HUES6 (cell line): ENCODE results near the gene FGF5.
"Not testable (repeated sequence)": the region's sequence is repeated elsewhere in the genome, so short reads cannot be mapped to it uniquely, and the experiment has no call there.

Experiments used
- H3K27ac ChIP-seq: 2 replicates; pipeline ENCODE4 v1.7.0; 2013; ENCODE audit warnings: low read depth, mild to moderate bottlenecking, low read length, inconsistent platforms
- H3K27me3 ChIP-seq: 2 replicates; pipeline ENCODE4 v1.6.1; 2013; ENCODE audit warnings: low read length; ENCODE audit not compliant: control insufficient read depth, insufficient read depth
- H3K36me3 ChIP-seq: 2 replicates; pipeline ENCODE4 v1.6.1; 2013; ENCODE audit warnings: low read length; ENCODE audit not compliant: control insufficient read depth, insufficient read depth
- H3K4me1 ChIP-seq: 2 replicates; pipeline ENCODE4 v1.6.1; 2013; ENCODE audit warnings: low read length; ENCODE audit not compliant: control insufficient read depth, insufficient read depth
- H3K4me3 ChIP-seq: 2 replicates; pipeline ENCODE4 v1.5.1; 2013; ENCODE audit warnings: low read depth, low read length
- H3K9ac ChIP-seq: one replicate; pipeline ENCODE4 v1.6.1; 2013; ENCODE audit warnings: mild to moderate bottlenecking, low read length
- H3K9me3 ChIP-seq: 2 replicates; pipeline ENCODE4 v1.6.1; 2013; ENCODE audit warnings: low read depth, low read length; ENCODE audit not compliant: control insufficient read depth, insufficient read depth

Gene FGF5

GRCh38 chr4:80266902-80267380 lies 477 bp downstream of the FGF5 start:
- H3K36me3 ChIP-seq: no peaks in the 10 kb centered on the region
- peaks cover 34% of the 10 kb centered on the region for H3K4me1 ChIP-seq
- no peak overlapping the region for H3K9ac ChIP-seq
- no peak overlapping the region for H3K27ac ChIP-seq
- H3K27me3 ChIP-seq: peaks cover 99% of the 10 kb centered on the region
- H3K9me3 ChIP-seq: no peaks in the 10 kb centered on the region
- peak overlapping the region; percentile 66 for H3K4me3 ChIP-seq

- peak overlapping the region; percentile 32 for H3K4me3 ChIP-seq
- H3K9ac ChIP-seq: no peak overlapping the region
- H3K4me1 ChIP-seq: peaks cover 34% of the 10 kb centered on the region
- H3K27me3 ChIP-seq: peaks cover 91% of the 10 kb centered on the region
- no peak overlapping the region for H3K27ac ChIP-seq
- no peaks in the 10 kb centered on the region for H3K36me3 ChIP-seq
- H3K9me3 ChIP-seq: no peaks in the 10 kb centered on the region
Observed at GRCh38 chr4:80268081-80268823, 1.8 kb downstream of the FGF5 start.

GRCh38 chr4:80268936-80269335 lies 2.5 kb downstream of the FGF5 start:
- Histone ChIP-seq H3K4me1 (peaks cover 27% of the 10 kb centered on the region), H3K9ac (no peak overlapping the region), H3K9me3 (no peaks in the 10 kb centered on the region), H3K27me3 (peaks cover 87% of the 10 kb centered on the region), H3K36me3 (no peaks in the 10 kb centered on the region), H3K4me3 (no peak overlapping the region), H3K27ac (no peak overlapping the region)

GRCh38 chr4:80270321-80270720 lies 3.9 kb downstream of the FGF5 start:
- Histone ChIP-seq H3K4me3 (no peak overlapping the region), H3K27me3 (peaks cover 73% of the 10 kb centered on the region), H3K9ac (no peak overlapping the region)

GRCh38 chr4:80270868-80271267 lies 4.4 kb downstream of the FGF5 start:
- no peaks in the 10 kb centered on the region for H3K36me3 ChIP-seq
- no peak overlapping the region for H3K27ac ChIP-seq
- no peak overlapping the region for H3K4me3 ChIP-seq
- H3K4me1 ChIP-seq: peaks cover 20% of the 10 kb centered on the region
- no peaks in the 10 kb centered on the region for H3K9me3 ChIP-seq
- no peak overlapping the region for H3K9ac ChIP-seq
- peaks cover 67% of the 10 kb centered on the region for H3K27me3 ChIP-seq

More at GRCh38 chr4:80270321-80270720, 3.9 kb downstream of the FGF5 start:
- no peaks in the 10 kb centered on the region for H3K36me3 ChIP-seq
- no peaks in the 10 kb centered on the region for H3K9me3 ChIP-seq
- H3K4me1 ChIP-seq: peaks cover 26% of the 10 kb centered on the region
- no peak overlapping the region for H3K27ac ChIP-seq

- H3K9ac ChIP-seq: no peak overlapping the region
- no peaks in the 10 kb centered on the region for H3K9me3 ChIP-seq
- peaks cover 13% of the 10 kb centered on the region for H3K4me1 ChIP-seq
- H3K36me3 ChIP-seq: no peaks in the 10 kb centered on the region
- no peak overlapping the region for H3K4me3 ChIP-seq
- H3K27ac ChIP-seq: no peak overlapping the region
- peaks cover 58% of the 10 kb centered on the region for H3K27me3 ChIP-seq
Observed at GRCh38 chr4:80271801-80272200, 5.3 kb downstream of the FGF5 start.

- H3K27ac ChIP-seq: no peak overlapping the region
- H3K36me3 ChIP-seq: no peaks in the 10 kb centered on the region
- H3K27me3 ChIP-seq: peaks cover 13% of the 10 kb centered on the region
- H3K9me3 ChIP-seq: no peaks in the 10 kb centered on the region
- H3K4me1 ChIP-seq: no peaks in the 10 kb centered on the region
- no peak overlapping the region for H3K9ac ChIP-seq
- no peak overlapping the region for H3K4me3 ChIP-seq
Observed at GRCh38 chr4:80276931-80277330, 10.5 kb downstream of the FGF5 start.

- Histone ChIP-seq H3K9ac (no peak overlapping the region), H3K27me3 (peaks cover 5% of the 10 kb centered on the region), H3K4me1 (no peaks in the 10 kb centered on the region), H3K36me3 (no peaks in the 10 kb centered on the region), H3K9me3 (no peaks in the 10 kb centered on the region), H3K4me3 (no peak overlapping the region), H3K27ac (no peak overlapping the region)
Observed at GRCh38 chr4:80279751-80280150, 13.3 kb downstream of the FGF5 start.

GRCh38 chr4:80286451-80286850 lies 20.0 kb downstream of the FGF5 start:
- Histone ChIP-seq H3K27ac (no peak overlapping the region), H3K9me3 (no peaks in the 10 kb centered on the region), H3K4me1 (no peaks in the 10 kb centered on the region), H3K4me3 (no peak overlapping the region), H3K36me3 (no peaks in the 10 kb centered on the region), H3K9ac (no peak overlapping the region), H3K27me3 (peaks cover 6% of the 10 kb centered on the region; the same call in 1 of the 2 replicates)

GRCh38 chr4:80290665-80291064 lies 24.2 kb downstream of the FGF5 start:
- H3K9ac ChIP-seq, H3K4me1 ChIP-seq, H3K4me3 ChIP-seq, H3K36me3 ChIP-seq, H3K27me3 ChIP-seq, H3K27ac ChIP-seq, H3K9me3 ChIP-seq: not testable (repeated sequence)

GRCh38 chr4:80294206-80294605 lies 27.7 kb downstream of the FGF5 start:
- Histone ChIP-seq H3K9ac (no peak overlapping the region), H3K4me3 (no peak overlapping the region), H3K27ac (no peak overlapping the region), H3K9me3 (no peaks in the 10 kb centered on the region), H3K4me1 (no peaks in the 10 kb centered on the region), H3K36me3 (no peaks in the 10 kb centered on the region), H3K27me3 (0 out of 2 replicates have a peak, but pooled peaks cover 5% of the 10 kb centered on the region)
